Measurements from ENCODE around the gene GABBR1.
A peak's percentile ranks its signal among the peaks of the same experiment; 100 is the strongest.

The GABBR1 gene

GRCh38 chr6:29624520-29624961, 8.4 kb downstream of the GABBR1 start:
- no peak for DNase-seq

GRCh38 chr6:29620630-29621029, 12.4 kb downstream of the GABBR1 start:
- DNase-seq, result no peak

GRCh38 chr6:29619578-29620160, 13.3 kb downstream of the GABBR1 start:
- no peak for DNase-seq

GRCh38 chr6:29617782-29618554, 15.0 kb downstream of the GABBR1 start:
- no peak for DNase-seq

- peak in 2 of 51 donors; percentile 6 to 49 for DNase-seq
Observed at GRCh38 chr6:29611426-29611825, 21.6 kb downstream of the GABBR1 start.

- DNase-seq, result no peak
Observed at GRCh38 chr6:29610540-29610939, 22.4 kb downstream of the GABBR1 start.

- DNase-seq, result peak in 11 of 51 donors; percentile 23 to 58 (median 39)
Observed at GRCh38 chr6:29608131-29608530, 24.9 kb downstream of the GABBR1 start.

- DNase-seq, result peak in 8 of 51 donors; percentile 17 to 36 (median 24)
Observed at GRCh38 chr6:29603930-29604329, 29.1 kb downstream of the GABBR1 start.

- DNase-seq, result no peak
Observed at GRCh38 chr6:29603456-29603855, 29.5 kb downstream of the GABBR1 start.

GRCh38 chr6:29602564-29603361, 30.2 kb downstream of the GABBR1 start:
- DNase-seq, result peak in 10 of 51 donors; percentile 8 to 51 (median 22)

GRCh38 chr6:29598172-29598747, 34.7 kb downstream of the GABBR1 start:
- no peak for DNase-seq

- DNase-seq, result no peak
Observed at GRCh38 chr6:29597184-29597583, 35.8 kb downstream of the GABBR1 start.

GRCh38 chr6:29596381-29596900, 36.5 kb downstream of the GABBR1 start:
- DNase-seq, result no peak

- no peak for DNase-seq
Observed at GRCh38 chr6:29593199-29593855, 39.7 kb downstream of the GABBR1 start.

GRCh38 chr6:29591677-29592076, 41.3 kb downstream of the GABBR1 start:
- DNase-seq, result no peak

- no peak for DNase-seq
Observed at GRCh38 chr6:29590218-29590808, 42.7 kb downstream of the GABBR1 start.

- DNase-seq, result peak in 17 of 51 donors; percentile 1 to 65 (median 22)
Observed at GRCh38 chr6:29589423-29590048, 43.4 kb downstream of the GABBR1 start.

- DNase-seq, result no peak
Observed at GRCh38 chr6:29584821-29585220, 48.2 kb downstream of the GABBR1 start, which contains the start of gene OR2H2. Gene OR2H2 (plus strand): TSS chr6:29585121. CDS start chr6:29587945, 2,824 bp downstream.

GRCh38 chr6:29577544-29577943, 55.4 kb downstream of the GABBR1 start:
- no peak for DNase-seq

GRCh38 chr6:29576056-29576455, 56.9 kb downstream of the GABBR1 start:
- no peak for DNase-seq

Measured in hypothalamus (tissue), 51 donors.